Transverse colon (tissue), 4 donors: Measurements from ENCODE around the gene ZNF362. TPM values are rescaled to one million over a fixed set of nuclear protein-coding genes. Genes with fewer than 3 reads are reported as not detected.

ENCODE experiments used
- DNase-seq: peaks from one replicate; pipeline ENCODE4 v3.0.0-alpha.2; 2019
- H3K27ac ChIP-seq, 4 donors: fragments of 200-600 bp; sonication (generic); 2 replicates each; pipeline ENCODE4 v1.5.1; 2016 to 2018; ENCODE audit warnings: inconsistent platforms in 4 of 4
- H3K27me3 ChIP-seq: fragments of 200-600 bp; sonication (generic); 2 replicates; pipeline ENCODE4 v1.5.1; 2017; ENCODE audit warnings: inconsistent platforms
- H3K36me3 ChIP-seq, 4 donors: fragments of 200-600 bp; sonication (generic); 2 replicates each; pipeline ENCODE4 v1.5.1; 2017 to 2019; ENCODE audit warnings: inconsistent platforms in 4 of 4
- H3K4me1 ChIP-seq, 4 donors: fragments of 200-600 bp; sonication (generic); 2 replicates each; pipeline ENCODE4 v1.5.1; 2017 to 2020; ENCODE audit warnings: inconsistent platforms in 4 of 4
- H3K4me3 ChIP-seq, 4 donors: fragments of 200-600 bp; sonication (generic); 1 replicate in 1 of 4; 2 replicates in 3 of 4; pipeline versions ENCODE4 v1.5.1 to v1.6.1; 2017 to 2019; ENCODE audit warnings: inconsistent platforms in 4 of 4
- H3K9me3 ChIP-seq, 2 donors: fragments of 200-600 bp; sonication (generic); 2 replicates each; pipeline ENCODE4 v1.5.1; 2017 to 2019; ENCODE audit warnings: inconsistent platforms in 2 of 2
- EP300 ChIP-seq: sonication (generic); formaldehyde crosslinking; IDR thresholded peaks from one replicate; pipeline ENCODE4 v1.6.1; 2017; ENCODE audit warnings: antibody characterized with exemption, low read depth
- POLR2A ChIP-seq: fragments of 450-650 bp; IDR thresholded peaks from one replicate; pipeline ENCODE4 v1.6.1; 2016; ENCODE audit warnings: antibody characterized with exemption, mild to moderate bottlenecking, moderate library complexity
- POLR2AphosphoS5 ChIP-seq, 3 donors: sonication (generic); formaldehyde crosslinking; IDR thresholded peaks; one replicate each; pipeline ENCODE4 v1.6.1; 2016; ENCODE audit warnings: antibody characterized with exemption in 3 of 3
- WGBS, 2 donors: methylation state at CpG; one replicate each; pipeline ENCODE4 v1.1.5; 2018; ENCODE audit warnings: low coverage in 1 of 2; 5-methylcytosine and 5-hydroxymethylcytosine counted together
- in situ Hi-C, 4 donors: fragments of 200-750 bp; cut with MboI; loops; one replicate each; pipeline versions ENCODE4 v1.15.0 to v1.15.1; 2017; ENCODE audit warnings: low sequenced_read_pairs in 3 of 4, low pct_ligation_motif_present in 1 of 4, low pct_unique_long_range_greater_than_20kb in 1 of 4
- intact Hi-C: fragments of 100-400 bp; cut with DNase I; formaldehyde crosslinking; loops from one replicate; pipeline ENCODE4 v1.15.1; 2023; ENCODE audit warnings: low total_unique reads
- total RNA-seq, 4 donors: library from RNA; depleted of rRNA; stranded (reverse); fragments of >200 nt; gene quantifications; one replicate each; pipeline ENCODE4 v1.1.0, GENCODE V29; 2016
- TF ChIP-seq, protein P1 (sequence below), 5 experiments: fragments of 200-600 bp in 3 of 5; fragments of 450-650 bp in 2 of 5; sonication (generic) in 3 of 5; IDR thresholded peaks; 1 replicate in 2 of 5; 2 replicates in 3 of 5; pipeline ENCODE4 v1.5.1; 2016 to 2017; ENCODE audit warnings: antibody characterized with exemption in 5 of 5, inconsistent platforms in 3 of 5, mild to moderate bottlenecking in 2 of 5, moderate library complexity in 1 of 5

ZNF362 gene
- total RNA-seq, 4 donors from 2014 or later, result 7.9 to 121 (median 12.1) TPM

- Histone ChIP-seq H3K4me3 (peak overlapping the region; percentile 8 to 96 (median 81)), H3K36me3 (no peaks in the 10 kb centered on the region), H3K9me3 (no peaks in the 10 kb centered on the region), H3K4me1 (peaks cover 35 to 65% (median 63%) of the 10 kb centered on the region in 4 donors), H3K27ac (peak overlapping the region; percentile 95 to 99 (median 98)), H3K27me3 (no peaks in the 10 kb centered on the region)
- WGBS, 2 donors, result 17 to 36% methylated on average over 1 to 5 of the region's 5 CpGs
- TF ChIP-seq POLR2AphosphoS5 (IDR thresholded peaks at IDR 0.05) (peak; percentile 3 to 28 (median 12)), POLR2A (no peak)
- in situ Hi-C loops (no loop called here), intact Hi-C loops (no loop called here)
- DNase-seq, result peak; percentile 47
Measured at GRCh38 chr1:33347650-33347992, 91.3 kb downstream of the ZNF362 start.

- peaks cover 29 to 60% (median 58%) of the 10 kb centered on the region in 4 donors for H3K4me1 ChIP-seq
- no peak for TF ChIP-seq POLR2A
- TF ChIP-seq, protein P1, sequence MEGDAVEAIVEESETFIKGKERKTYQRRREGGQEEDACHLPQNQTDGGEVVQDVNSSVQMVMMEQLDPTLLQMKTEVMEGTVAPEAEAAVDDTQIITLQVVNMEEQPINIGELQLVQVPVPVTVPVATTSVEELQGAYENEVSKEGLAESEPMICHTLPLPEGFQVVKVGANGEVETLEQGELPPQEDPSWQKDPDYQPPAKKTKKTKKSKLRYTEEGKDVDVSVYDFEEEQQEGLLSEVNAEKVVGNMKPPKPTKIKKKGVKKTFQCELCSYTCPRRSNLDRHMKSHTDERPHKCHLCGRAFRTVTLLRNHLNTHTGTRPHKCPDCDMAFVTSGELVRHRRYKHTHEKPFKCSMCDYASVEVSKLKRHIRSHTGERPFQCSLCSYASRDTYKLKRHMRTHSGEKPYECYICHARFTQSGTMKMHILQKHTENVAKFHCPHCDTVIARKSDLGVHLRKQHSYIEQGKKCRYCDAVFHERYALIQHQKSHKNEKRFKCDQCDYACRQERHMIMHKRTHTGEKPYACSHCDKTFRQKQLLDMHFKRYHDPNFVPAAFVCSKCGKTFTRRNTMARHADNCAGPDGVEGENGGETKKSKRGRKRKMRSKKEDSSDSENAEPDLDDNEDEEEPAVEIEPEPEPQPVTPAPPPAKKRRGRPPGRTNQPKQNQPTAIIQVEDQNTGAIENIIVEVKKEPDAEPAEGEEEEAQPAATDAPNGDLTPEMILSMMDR (IDR thresholded peaks at IDR 0.05), result no peak
- TF ChIP-seq POLR2AphosphoS5 (IDR thresholded peaks at IDR 0.05), result no peak
- TF ChIP-seq EP300, result no peak
- H3K27ac ChIP-seq, result peak overlapping the region; percentile 95 to 99 (median 98)
- intact Hi-C loops, result no loop called here
- peak overlapping the region; percentile 44 to 96 (median 81) for H3K4me3 ChIP-seq
- in situ Hi-C loops, result no loop called here
- no peaks in the 10 kb centered on the region for H3K27me3 ChIP-seq
- H3K36me3 ChIP-seq, result no peaks in the 10 kb centered on the region
- WGBS, 2 donors, result 45 to 48% methylated on average over 1 to 2 of the region's 2 CpGs
- DNase-seq, result no peak
- no peaks in the 10 kb centered on the region for H3K9me3 ChIP-seq
Measured at GRCh38 chr1:33348194-33348593, 91.9 kb downstream of the ZNF362 start.

DNA sequence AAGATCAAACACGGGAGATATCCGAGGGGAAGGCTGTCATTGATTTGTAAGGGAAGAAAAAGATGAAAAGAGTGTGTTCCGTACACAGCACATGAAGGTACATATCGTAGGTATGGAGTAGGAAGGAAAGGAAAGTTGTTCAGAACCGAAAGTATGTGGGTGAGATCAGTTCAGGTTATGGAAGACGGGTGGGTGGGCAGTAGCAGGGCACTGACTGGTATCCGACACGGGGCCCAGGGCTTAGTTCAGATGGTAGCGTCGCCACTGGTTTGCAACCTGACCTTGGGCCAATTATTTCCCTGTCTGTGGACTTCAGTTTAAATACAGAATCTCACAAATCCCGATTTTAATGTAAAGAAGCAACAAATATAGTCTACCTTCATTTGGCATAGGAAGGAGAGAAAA lies 92.4 kb downstream of the ZNF362 start:
- Histone ChIP-seq H3K27ac (peak overlapping the region; percentile 95 to 99 (median 98)), H3K9me3 (no peaks in the 10 kb centered on the region), H3K27me3 (no peaks in the 10 kb centered on the region), H3K4me3 (peak overlapping the region; percentile 44 to 96 (median 81)), H3K4me1 (peaks cover 24 to 55% (median 54%) of the 10 kb centered on the region in 4 donors), H3K36me3 (no peaks in the 10 kb centered on the region)
- no peak for DNase-seq
- TF ChIP-seq POLR2AphosphoS5 (IDR thresholded peaks at IDR 0.05), result peak; percentile 4 to 31 (median 18)
- TF ChIP-seq, protein P1 (IDR thresholded peaks at IDR 0.05), result no peak
- in situ Hi-C loops (no loop called here), intact Hi-C loops (no loop called here)
- WGBS, 2 donors, result 3 to 4% methylated on average over 7 to 11 of the region's 11 CpGs

DNA sequence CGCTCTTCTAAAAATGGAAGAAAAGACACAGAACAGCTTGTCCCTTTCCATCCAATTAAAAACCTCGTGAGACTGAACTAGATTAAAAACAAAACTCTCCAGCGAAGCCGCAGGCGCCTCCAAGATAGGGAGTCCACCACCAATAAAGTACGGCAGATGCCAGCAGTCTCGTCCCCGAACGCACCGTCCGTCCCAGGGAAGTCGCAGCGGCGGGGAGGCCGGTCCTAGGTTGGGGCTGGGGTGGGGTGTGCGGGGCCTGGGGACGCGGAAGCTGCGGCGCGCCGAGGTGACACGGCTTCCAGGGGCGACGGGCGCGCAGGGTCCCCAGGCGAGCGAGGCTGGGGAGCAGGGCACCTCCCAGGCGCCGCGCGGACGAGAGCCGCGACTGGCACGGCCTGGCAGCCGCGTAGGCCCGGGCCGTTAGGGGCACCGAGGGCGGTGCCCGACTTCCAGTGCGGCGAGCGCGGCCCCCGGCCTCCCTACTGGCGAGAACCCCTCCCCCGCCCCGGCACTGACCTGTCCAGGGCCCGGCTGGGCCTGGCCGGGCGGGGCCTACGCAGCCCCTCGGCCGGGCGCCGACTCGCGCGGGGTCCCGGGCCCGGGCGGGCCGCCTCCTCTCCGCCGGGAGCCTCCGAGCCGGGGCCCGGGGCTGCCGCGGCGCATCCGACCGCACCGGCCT lies 92.9 kb downstream of the ZNF362 start:
- DNase-seq, result peak; percentile 57
- H3K4me3 ChIP-seq, result peak overlapping the region; percentile 44 to 96 (median 81)

GRCh38 chr1:33349778-33350610 lies 93.7 kb downstream of the ZNF362 start:
- H3K4me1 ChIP-seq, result peaks cover 11 to 42% (median 42%) of the 10 kb centered on the region in 4 donors
- H3K27ac ChIP-seq, result peak overlapping the region; percentile 95 to 99 (median 98)
- in situ Hi-C loops, result loop anchor here in 1 of 4 donors (25.0 kb wide), 1 partner anchor 112 kb away; the partner anchor contains the start of gene ZSCAN20
- H3K9me3 ChIP-seq, result no peaks in the 10 kb centered on the region
- no peaks in the 10 kb centered on the region for H3K36me3 ChIP-seq
- peak overlapping the region; percentile 61 to 96 (median 76) for H3K4me3 ChIP-seq
- TF ChIP-seq POLR2AphosphoS5 (IDR thresholded peaks at IDR 0.05), result peak; percentile 74 to 84 (median 75)
- TF ChIP-seq, protein P1 (IDR thresholded peaks at IDR 0.05), result no peak
- TF ChIP-seq EP300, result no peak
- peak; percentile 66 for TF ChIP-seq POLR2A
- no peaks in the 10 kb centered on the region for H3K27me3 ChIP-seq
- WGBS, 2 donors, result 1% methylated on average over 50 of the region's 104 CpGs; no CpG with 5 or more reads in 1 of the 2 donors
- peak; percentile 89 for DNase-seq
- intact Hi-C loops, result no loop called here

More for the DNA sequence above, 92.9 kb downstream of the ZNF362 start:
- Histone ChIP-seq H3K4me1 (peaks cover 19 to 49% (median 49%) of the 10 kb centered on the region in 4 donors), H3K9me3 (no peaks in the 10 kb centered on the region), H3K36me3 (no peaks in the 10 kb centered on the region), H3K27ac (peak overlapping the region; percentile 95 to 99 (median 98)), H3K27me3 (no peaks in the 10 kb centered on the region)
- intact Hi-C loops (no loop called here), in situ Hi-C loops (no loop called here)
- TF ChIP-seq POLR2A, result peak; percentile 24
- no peak for TF ChIP-seq EP300
- TF ChIP-seq POLR2AphosphoS5 (IDR thresholded peaks at IDR 0.05), result peak in 1 of 3 donors; percentile 13
- WGBS, 2 donors, result 0 to 1% methylated on average over 6 to 24 of the region's 78 CpGs
